ENCODE measurements around the gene SLC35C1. TPM values are rescaled to one million over a fixed set of nuclear protein-coding genes. Genes with fewer than 3 reads are reported as not detected.

SLC35C1 gene
- total RNA-seq, 1 experiment from 2014 or later, result 10.4 TPM

DNA sequence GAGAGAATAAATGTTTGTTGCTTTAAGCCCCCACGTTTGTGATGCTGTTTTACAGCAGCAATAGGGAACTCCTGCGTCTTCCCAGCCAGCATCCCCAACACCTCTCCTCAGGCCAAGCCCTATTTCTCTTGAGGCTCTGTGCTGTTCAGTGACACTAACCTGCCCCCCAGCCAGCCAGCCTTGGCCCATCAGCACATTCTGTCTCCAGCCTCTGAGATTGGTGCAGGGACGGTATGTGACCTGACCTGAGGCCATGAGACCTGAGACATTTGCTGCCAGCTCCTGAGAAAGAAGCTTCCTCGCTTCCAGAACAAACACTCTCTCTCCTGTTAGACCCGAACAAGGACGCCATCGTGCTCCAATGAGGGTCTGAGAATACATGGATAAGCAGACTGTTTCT is 38.5 kb upstream of the SLC35C1 start (continued):
- TF ChIP-seq, protein P1, sequence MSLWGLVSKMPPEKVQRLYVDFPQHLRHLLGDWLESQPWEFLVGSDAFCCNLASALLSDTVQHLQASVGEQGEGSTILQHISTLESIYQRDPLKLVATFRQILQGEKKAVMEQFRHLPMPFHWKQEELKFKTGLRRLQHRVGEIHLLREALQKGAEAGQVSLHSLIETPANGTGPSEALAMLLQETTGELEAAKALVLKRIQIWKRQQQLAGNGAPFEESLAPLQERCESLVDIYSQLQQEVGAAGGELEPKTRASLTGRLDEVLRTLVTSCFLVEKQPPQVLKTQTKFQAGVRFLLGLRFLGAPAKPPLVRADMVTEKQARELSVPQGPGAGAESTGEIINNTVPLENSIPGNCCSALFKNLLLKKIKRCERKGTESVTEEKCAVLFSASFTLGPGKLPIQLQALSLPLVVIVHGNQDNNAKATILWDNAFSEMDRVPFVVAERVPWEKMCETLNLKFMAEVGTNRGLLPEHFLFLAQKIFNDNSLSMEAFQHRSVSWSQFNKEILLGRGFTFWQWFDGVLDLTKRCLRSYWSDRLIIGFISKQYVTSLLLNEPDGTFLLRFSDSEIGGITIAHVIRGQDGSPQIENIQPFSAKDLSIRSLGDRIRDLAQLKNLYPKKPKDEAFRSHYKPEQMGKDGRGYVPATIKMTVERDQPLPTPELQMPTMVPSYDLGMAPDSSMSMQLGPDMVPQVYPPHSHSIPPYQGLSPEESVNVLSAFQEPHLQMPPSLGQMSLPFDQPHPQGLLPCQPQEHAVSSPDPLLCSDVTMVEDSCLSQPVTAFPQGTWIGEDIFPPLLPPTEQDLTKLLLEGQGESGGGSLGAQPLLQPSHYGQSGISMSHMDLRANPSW (CRISPR knock-in tag; conservative IDR thresholded peaks at IDR 0.05; ENCODE audit: low read depth), result no peak
- no peak for TF ChIP-seq ZNF423 (CRISPR knock-in tag; IDR thresholded peaks at IDR 0.05)
- TF ChIP-seq, protein P2, sequence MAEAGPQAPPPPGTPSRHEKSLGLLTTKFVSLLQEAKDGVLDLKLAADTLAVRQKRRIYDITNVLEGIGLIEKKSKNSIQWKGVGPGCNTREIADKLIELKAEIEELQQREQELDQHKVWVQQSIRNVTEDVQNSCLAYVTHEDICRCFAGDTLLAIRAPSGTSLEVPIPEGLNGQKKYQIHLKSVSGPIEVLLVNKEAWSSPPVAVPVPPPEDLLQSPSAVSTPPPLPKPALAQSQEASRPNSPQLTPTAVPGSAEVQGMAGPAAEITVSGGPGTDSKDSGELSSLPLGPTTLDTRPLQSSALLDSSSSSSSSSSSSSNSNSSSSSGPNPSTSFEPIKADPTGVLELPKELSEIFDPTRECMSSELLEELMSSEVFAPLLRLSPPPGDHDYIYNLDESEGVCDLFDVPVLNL (CRISPR knock-in tag; IDR thresholded peaks at IDR 0.05; ENCODE audit: borderline replicate concordance, low read depth), result no peak

- H3K36me3 Mint-ChIP-seq, result no peaks in the 10 kb centered on the region
- ChIA-PET POLR2A (interaction anchor here (1.1 kb wide), 1 partner anchor 397 kb away, joined by 4 read pairs; no protein-coding TSS in a partner anchor), CTCF (interaction anchor here (3.7 kb wide), 1 partner anchor 397 kb away, joined by 15 read pairs; no protein-coding TSS in a partner anchor)
- no peak for DNase-seq (ENCODE audit: low spot score)
- TF ChIP-seq USF2 (CRISPR knock-in tag; IDR thresholded peaks at IDR 0.05), result no peak
- H3K9me3 Mint-ChIP-seq, result no peaks in the 10 kb centered on the region
- peaks cover 2% of the 10 kb centered on the region; the same call in 1 of the 2 replicates for H3K4me1 Mint-ChIP-seq
- no peak for ATAC-seq
- H3K27ac Mint-ChIP-seq, result no peak overlapping the region
- H3K27me3 Mint-ChIP-seq (ENCODE audit: low read depth), result peaks cover 12% of the 10 kb centered on the region
- no peak overlapping the region for H3K4me3 Mint-ChIP-seq
Observed at GRCh38 chr11:45768486-45768885, 36.5 kb upstream of the SLC35C1 start.

DNA sequence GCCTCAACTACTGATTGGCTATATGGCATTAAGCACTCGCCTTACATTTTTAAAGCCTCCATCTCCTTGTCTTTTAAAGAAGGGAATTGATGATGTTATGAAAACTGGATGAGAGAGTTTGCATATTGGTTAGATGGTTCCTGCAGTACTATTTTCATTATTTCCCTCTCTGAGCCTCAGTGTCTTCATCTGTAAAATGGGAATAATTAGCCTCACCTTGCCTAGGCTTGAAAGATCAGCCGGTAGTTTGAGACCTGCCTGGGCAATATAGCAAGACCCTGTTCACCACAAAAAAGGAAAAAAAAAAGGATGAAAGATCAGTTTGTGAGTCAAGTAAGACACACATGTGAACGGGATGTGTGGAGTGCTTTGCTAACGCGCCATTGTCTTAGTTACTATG is 35.0 kb upstream of the SLC35C1 start:
- H3K27me3 Mint-ChIP-seq (ENCODE audit: low read depth), result peaks cover 12% of the 10 kb centered on the region
- ChIA-PET POLR2A (no interaction called here), CTCF (interaction anchor here (0.8 to 4.2 kb wide), 9 partner anchors 46 to 469 kb away, joined by 3 to 184 read pairs (median 32); partner anchors contain the start of gene CHST1)
- peaks cover 2% of the 10 kb centered on the region; the same call in 1 of the 2 replicates for H3K4me1 Mint-ChIP-seq
- H3K27ac Mint-ChIP-seq, result no peak overlapping the region
- no peaks in the 10 kb centered on the region for H3K36me3 Mint-ChIP-seq
- H3K4me3 Mint-ChIP-seq, result no peak overlapping the region
- DNase-seq (ENCODE audit: low spot score) (no peak), ATAC-seq (no peak)
- TF ChIP-seq SOX15 (CRISPR knock-in tag; IDR thresholded peaks at IDR 0.05) (no peak), IRF2 (CRISPR knock-in tag; IDR thresholded peaks at IDR 0.05; ENCODE audit: borderline replicate concordance, low read depth) (no peak), SMAD4 (CRISPR knock-in tag; IDR thresholded peaks at IDR 0.05) (no peak), NFATC4 (CRISPR knock-in tag; IDR thresholded peaks at IDR 0.05) (no peak)
- TF ChIP-seq, protein P3, sequence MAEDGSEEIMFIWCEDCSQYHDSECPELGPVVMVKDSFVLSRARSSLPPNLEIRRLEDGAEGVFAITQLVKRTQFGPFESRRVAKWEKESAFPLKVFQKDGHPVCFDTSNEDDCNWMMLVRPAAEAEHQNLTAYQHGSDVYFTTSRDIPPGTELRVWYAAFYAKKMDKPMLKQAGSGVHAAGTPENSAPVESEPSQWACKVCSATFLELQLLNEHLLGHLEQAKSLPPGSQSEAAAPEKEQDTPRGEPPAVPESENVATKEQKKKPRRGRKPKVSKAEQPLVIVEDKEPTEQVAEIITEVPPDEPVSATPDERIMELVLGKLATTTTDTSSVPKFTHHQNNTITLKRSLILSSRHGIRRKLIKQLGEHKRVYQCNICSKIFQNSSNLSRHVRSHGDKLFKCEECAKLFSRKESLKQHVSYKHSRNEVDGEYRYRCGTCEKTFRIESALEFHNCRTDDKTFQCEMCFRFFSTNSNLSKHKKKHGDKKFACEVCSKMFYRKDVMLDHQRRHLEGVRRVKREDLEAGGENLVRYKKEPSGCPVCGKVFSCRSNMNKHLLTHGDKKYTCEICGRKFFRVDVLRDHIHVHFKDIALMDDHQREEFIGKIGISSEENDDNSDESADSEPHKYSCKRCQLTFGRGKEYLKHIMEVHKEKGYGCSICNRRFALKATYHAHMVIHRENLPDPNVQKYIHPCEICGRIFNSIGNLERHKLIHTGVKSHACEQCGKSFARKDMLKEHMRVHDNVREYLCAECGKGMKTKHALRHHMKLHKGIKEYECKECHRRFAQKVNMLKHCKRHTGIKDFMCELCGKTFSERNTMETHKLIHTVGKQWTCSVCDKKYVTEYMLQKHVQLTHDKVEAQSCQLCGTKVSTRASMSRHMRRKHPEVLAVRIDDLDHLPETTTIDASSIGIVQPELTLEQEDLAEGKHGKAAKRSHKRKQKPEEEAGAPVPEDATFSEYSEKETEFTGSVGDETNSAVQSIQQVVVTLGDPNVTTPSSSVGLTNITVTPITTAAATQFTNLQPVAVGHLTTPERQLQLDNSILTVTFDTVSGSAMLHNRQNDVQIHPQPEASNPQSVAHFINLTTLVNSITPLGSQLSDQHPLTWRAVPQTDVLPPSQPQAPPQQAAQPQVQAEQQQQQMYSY (CRISPR knock-in tag; IDR thresholded peaks at IDR 0.05), result no peak
- TF ChIP-seq, protein P1 (CRISPR knock-in tag; conservative IDR thresholded peaks at IDR 0.05; ENCODE audit: low read depth), result no peak
- no peaks in the 10 kb centered on the region for H3K9me3 Mint-ChIP-seq

All from WTC11 (cell line).